Measurements from ENCODE around the gene PLEKHG4.

- TF ChIP-seq YY1 (IDR thresholded peaks at IDR 0.05; ENCODE audit: insufficient read depth, insufficient read length) (no peak), ZNF274 (IDR thresholded peaks at IDR 0.05; ENCODE audit: low read depth, low read length) (no peak)
Observed at GRCh38 chr16:67270931-67271338, 8.4 kb upstream of the PLEKHG4 start.

Data from NT2/D1 (cell line).